ENCODE results near the gene FPR1.
A peak's percentile ranks its signal among the peaks of the same experiment; 100 is the strongest.

FPR1 gene

DNA sequence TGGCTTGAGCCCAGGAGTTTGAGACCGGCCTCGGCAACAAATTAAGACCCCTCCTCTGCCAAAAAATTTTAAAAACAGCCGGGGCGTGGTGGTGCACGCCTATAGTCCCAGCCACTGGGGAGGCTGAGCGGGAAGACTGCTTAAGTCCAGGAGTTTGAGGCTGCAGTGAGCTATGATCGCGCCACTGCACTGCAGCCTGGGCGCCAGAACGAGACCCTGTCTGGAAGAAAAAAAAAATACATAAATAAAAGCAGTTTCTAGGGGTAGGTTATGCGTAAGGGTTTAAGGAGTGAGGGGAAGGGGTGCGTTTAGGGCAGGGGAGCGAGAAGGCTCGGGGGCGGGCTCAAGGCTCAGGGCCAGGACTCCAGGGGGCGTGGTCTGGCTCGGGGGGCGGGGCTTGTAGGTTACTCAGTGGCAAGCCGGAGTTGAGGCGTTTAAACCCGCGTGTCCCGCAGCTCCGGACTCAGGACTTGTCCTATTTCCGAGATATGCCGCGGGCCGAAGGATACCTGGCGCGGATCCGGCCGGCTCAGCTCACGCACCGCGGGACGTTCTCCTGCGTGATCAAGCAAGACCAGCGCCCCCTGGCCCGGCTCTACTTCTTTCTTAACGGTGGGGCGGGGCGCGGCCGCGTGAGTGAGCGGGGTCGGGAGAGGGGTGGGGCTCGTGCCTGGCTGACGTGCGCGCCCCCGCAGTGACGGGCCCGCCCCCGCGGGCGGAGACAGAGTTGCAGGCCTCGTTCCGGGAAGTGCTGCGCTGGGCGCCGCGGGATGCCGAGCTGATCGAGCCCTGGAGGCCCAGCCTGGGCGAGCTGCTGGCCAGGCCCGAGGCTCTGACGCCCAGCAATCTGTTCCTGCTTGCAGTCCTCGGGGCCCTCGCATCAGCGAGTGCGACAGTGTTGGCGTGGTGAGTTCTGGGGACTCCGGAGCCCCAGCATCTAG lies 47.8 kb downstream of the FPR1 start:
- H3K4me2 ChIP-seq (ENCODE audit: low read length): peak overlapping the region; percentile 71
- no peaks in the 10 kb centered on the region for H3K79me2 ChIP-seq (ENCODE audit: insufficient read depth, low read length)
- peak overlapping the region; percentile 86 for H3K4me3 ChIP-seq (ENCODE audit: low read depth, low read length, poor library complexity, severe bottlenecking)
- 0 out of 2 replicates have a peak overlapping the region, but pooled peaks have one; percentile 52 for H2AFZ ChIP-seq (ENCODE audit: low read length)
- no peaks in the 10 kb centered on the region for H4K20me1 ChIP-seq (ENCODE audit: insufficient read depth, low read length)
- no peaks in the 10 kb centered on the region for H3F3A ChIP-seq (ENCODE audit: insufficient read depth, low read length)
- H3K9me3 ChIP-seq (ENCODE audit: low read length): no peaks in the 10 kb centered on the region
- no peak overlapping the region for H3K27ac ChIP-seq (ENCODE audit: low read depth, low read length, poor library complexity, severe bottlenecking)
- TF ChIP-seq, protein P1, sequence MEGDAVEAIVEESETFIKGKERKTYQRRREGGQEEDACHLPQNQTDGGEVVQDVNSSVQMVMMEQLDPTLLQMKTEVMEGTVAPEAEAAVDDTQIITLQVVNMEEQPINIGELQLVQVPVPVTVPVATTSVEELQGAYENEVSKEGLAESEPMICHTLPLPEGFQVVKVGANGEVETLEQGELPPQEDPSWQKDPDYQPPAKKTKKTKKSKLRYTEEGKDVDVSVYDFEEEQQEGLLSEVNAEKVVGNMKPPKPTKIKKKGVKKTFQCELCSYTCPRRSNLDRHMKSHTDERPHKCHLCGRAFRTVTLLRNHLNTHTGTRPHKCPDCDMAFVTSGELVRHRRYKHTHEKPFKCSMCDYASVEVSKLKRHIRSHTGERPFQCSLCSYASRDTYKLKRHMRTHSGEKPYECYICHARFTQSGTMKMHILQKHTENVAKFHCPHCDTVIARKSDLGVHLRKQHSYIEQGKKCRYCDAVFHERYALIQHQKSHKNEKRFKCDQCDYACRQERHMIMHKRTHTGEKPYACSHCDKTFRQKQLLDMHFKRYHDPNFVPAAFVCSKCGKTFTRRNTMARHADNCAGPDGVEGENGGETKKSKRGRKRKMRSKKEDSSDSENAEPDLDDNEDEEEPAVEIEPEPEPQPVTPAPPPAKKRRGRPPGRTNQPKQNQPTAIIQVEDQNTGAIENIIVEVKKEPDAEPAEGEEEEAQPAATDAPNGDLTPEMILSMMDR (IDR thresholded peaks at IDR 0.05; ENCODE audit: low read length): peak; percentile 63
- TF ChIP-seq EZH2 (IDR thresholded peaks at IDR 0.05; ENCODE audit: borderline replicate concordance, low read length): no peak
- peaks cover 9% of the 10 kb centered on the region for H3K4me1 ChIP-seq (ENCODE audit: insufficient read depth, low read length, severe bottlenecking)
- H3K9ac ChIP-seq (ENCODE audit: low read length): peak overlapping the region; percentile 94
- peaks cover 13% of the 10 kb centered on the region for H3K36me3 ChIP-seq (ENCODE audit: insufficient read depth, low read length)
- no peaks in the 10 kb centered on the region for H3K9me2 ChIP-seq (ENCODE audit: low read depth, low read length)
- H3K27me3 ChIP-seq (ENCODE audit: insufficient read depth, low read length): no peaks in the 10 kb centered on the region

DNA sequence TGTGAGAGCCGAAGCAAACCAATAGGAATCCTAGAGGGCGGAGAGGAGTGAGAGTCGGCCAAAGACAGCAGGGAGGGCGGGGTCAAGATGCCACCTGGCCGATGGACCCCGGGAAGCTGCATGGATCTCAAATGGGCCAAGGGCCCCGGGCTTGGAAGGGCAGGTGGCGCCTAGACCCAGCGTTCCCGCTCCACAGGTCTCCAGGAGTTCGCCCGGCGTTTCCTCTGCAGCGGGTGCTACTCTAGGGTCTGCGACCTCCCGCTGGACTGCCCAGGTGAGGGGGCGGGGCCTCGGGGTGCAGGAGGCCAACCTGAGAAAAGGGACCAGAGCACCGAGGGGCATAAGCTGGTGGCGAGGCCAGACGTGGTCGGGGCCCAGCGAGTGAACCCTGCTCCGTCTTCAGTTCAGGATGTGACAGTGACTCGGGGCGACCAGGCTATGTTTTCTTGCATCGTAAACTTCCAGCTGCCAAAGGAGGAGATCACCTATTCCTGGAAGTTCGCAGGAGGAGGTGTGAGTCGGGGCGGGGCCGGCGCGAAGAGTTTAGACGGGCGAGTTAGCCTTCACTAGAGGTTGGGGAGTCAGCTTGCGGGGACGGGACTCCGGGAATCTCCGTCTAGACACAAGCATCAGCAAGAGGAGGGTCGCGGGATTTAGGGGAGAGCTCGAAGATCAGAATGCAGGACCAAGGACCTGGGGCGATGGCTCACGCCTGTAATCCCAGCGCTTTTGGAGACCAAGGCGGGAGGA lies 48.7 kb downstream of the FPR1 start:
- TF ChIP-seq, protein P1 (IDR thresholded peaks at IDR 0.05; ENCODE audit: low read length): no peak
- no peak for TF ChIP-seq EZH2 (IDR thresholded peaks at IDR 0.05; ENCODE audit: borderline replicate concordance, low read length)
- Histone ChIP-seq H3K9ac (ENCODE audit: low read length) (no peak overlapping the region), H3K27me3 (ENCODE audit: insufficient read depth, low read length) (no peaks in the 10 kb centered on the region), H3K4me3 (ENCODE audit: low read depth, low read length, poor library complexity, severe bottlenecking) (no peak overlapping the region), H2AFZ (ENCODE audit: low read length) (no peak overlapping the region), H3K36me3 (ENCODE audit: insufficient read depth, low read length) (peaks cover 13% of the 10 kb centered on the region), H3K79me2 (ENCODE audit: insufficient read depth, low read length) (no peaks in the 10 kb centered on the region), H3K9me3 (ENCODE audit: low read length) (no peaks in the 10 kb centered on the region), H3K4me2 (ENCODE audit: low read length) (no peak overlapping the region), H3K9me2 (ENCODE audit: low read depth, low read length) (no peaks in the 10 kb centered on the region), H3F3A (ENCODE audit: insufficient read depth, low read length) (no peaks in the 10 kb centered on the region), H3K4me1 (ENCODE audit: insufficient read depth, low read length, severe bottlenecking) (peaks cover 9% of the 10 kb centered on the region), H3K27ac (ENCODE audit: low read depth, low read length, poor library complexity, severe bottlenecking) (no peak overlapping the region), H4K20me1 (ENCODE audit: insufficient read depth, low read length) (no peaks in the 10 kb centered on the region)

DNA sequence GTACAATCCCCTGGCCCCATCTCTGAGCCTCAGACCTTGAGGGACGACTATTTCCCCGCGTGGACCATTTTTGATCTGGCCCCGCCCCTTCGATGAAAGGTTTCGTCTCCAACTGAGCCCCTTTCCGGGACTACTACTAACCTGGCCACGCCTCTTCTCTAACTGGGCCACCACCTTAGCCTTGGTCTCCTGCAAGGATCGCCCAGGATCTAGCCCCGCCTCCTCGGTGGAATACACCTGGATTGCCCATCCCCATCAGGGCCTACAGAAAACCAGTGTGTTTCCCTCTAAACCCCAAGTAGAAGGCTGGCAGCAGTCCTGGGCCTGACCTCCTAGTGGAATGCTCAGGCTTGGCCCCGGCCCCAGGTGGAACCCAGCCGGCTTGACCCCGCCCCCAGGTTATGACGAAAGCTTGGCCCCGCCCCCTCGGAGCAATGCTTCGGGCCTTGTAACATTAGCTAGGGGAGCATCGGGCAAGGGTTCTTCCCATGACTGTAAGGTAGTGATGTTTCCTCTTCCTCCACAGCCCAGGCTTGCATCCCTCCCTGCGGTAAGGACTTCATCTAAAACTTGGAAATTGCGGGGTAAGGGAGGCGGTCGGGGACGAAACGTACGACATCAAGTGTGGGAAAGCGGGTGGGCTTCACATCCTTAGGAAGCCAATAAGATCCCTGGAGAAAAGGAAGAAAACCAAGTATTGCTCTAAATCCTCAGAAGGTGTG lies 49.4 kb downstream of the FPR1 start:
- TF ChIP-seq, protein P1 (IDR thresholded peaks at IDR 0.05; ENCODE audit: low read length): no peak
- no peak for TF ChIP-seq EZH2 (IDR thresholded peaks at IDR 0.05; ENCODE audit: borderline replicate concordance, low read length)
- no peaks in the 10 kb centered on the region for H3K27me3 ChIP-seq (ENCODE audit: insufficient read depth, low read length)
- no peak overlapping the region for H3K4me2 ChIP-seq (ENCODE audit: low read length)
- H2AFZ ChIP-seq (ENCODE audit: low read length): no peak overlapping the region
- H3K79me2 ChIP-seq (ENCODE audit: insufficient read depth, low read length): no peaks in the 10 kb centered on the region
- H3K4me3 ChIP-seq (ENCODE audit: low read depth, low read length, poor library complexity, severe bottlenecking): no peak overlapping the region
- no peaks in the 10 kb centered on the region for H4K20me1 ChIP-seq (ENCODE audit: insufficient read depth, low read length)
- no peaks in the 10 kb centered on the region for H3K9me2 ChIP-seq (ENCODE audit: low read depth, low read length)
- no peaks in the 10 kb centered on the region for H3K9me3 ChIP-seq (ENCODE audit: low read length)
- H3F3A ChIP-seq (ENCODE audit: insufficient read depth, low read length): no peaks in the 10 kb centered on the region
- peaks cover 9% of the 10 kb centered on the region for H3K4me1 ChIP-seq (ENCODE audit: insufficient read depth, low read length, severe bottlenecking)
- H3K9ac ChIP-seq (ENCODE audit: low read length): no peak overlapping the region
- peaks cover 13% of the 10 kb centered on the region for H3K36me3 ChIP-seq (ENCODE audit: insufficient read depth, low read length)
- H3K27ac ChIP-seq (ENCODE audit: low read depth, low read length, poor library complexity, severe bottlenecking): no peak overlapping the region
